ENCODE data around the gene MED25. TPM values are rescaled to one million over a fixed set of nuclear protein-coding genes. Genes with fewer than 3 reads are reported as not detected.
A peak's percentile ranks its signal among the peaks of the same experiment; 100 is the strongest.

Gene MED25
- total and polyA plus RNA-seq, 2 experiments from 2014 or later: 29.6 to 83.9 TPM

DNA sequence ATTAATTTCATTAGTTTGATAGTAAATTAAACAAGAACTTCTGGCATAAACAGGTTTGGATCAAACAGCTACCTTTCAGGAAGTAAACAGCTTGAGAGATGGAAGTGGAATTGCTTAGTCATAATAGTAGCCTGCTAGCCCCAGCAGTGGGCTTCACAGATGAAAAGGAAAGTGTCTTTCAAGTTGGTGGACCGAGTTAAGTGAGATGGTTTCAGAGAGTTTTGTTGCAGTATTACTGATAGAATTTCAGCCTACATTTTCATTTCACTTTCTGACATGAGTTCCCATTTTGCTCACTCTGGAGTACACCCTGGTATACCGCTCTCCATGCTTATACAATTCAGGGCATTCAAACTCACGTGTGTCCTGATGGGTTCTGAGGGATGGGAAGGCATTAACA lies 30.8 kb downstream of the MED25 start:
- TF ChIP-seq, protein P1, sequence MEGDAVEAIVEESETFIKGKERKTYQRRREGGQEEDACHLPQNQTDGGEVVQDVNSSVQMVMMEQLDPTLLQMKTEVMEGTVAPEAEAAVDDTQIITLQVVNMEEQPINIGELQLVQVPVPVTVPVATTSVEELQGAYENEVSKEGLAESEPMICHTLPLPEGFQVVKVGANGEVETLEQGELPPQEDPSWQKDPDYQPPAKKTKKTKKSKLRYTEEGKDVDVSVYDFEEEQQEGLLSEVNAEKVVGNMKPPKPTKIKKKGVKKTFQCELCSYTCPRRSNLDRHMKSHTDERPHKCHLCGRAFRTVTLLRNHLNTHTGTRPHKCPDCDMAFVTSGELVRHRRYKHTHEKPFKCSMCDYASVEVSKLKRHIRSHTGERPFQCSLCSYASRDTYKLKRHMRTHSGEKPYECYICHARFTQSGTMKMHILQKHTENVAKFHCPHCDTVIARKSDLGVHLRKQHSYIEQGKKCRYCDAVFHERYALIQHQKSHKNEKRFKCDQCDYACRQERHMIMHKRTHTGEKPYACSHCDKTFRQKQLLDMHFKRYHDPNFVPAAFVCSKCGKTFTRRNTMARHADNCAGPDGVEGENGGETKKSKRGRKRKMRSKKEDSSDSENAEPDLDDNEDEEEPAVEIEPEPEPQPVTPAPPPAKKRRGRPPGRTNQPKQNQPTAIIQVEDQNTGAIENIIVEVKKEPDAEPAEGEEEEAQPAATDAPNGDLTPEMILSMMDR (IDR thresholded peaks at IDR 0.05; ENCODE audit: poor library complexity): no peak
- TF ChIP-seq EZH2 (IDR thresholded peaks at IDR 0.05; ENCODE audit: borderline replicate concordance) (no peak), EZH2phosphoT487 (IDR thresholded peaks at IDR 0.05; ENCODE audit: low read depth, severe bottlenecking, unreplicated experiment) (no peak)
- no peak overlapping the region for H2AFZ ChIP-seq
- H3K79me2 ChIP-seq: peaks cover 44% of the 10 kb centered on the region
- 99% methylated on average over 3 of the region's 3 CpGs for WGBS (ENCODE audit: low lambda C conversion rate, missing lambda C conversion rate)
- no peak overlapping the region for H3K4me3 ChIP-seq
- H3K9me3 ChIP-seq (ENCODE audit: low read depth): no peaks in the 10 kb centered on the region
- H3K36me3 ChIP-seq (replicated peaks; ENCODE audit: insufficient read depth, low read depth): no peaks in the 10 kb centered on the region
- H3K27me3 ChIP-seq: no peaks in the 10 kb centered on the region
- H3K4me2 ChIP-seq: no peak overlapping the region
- H3K9me2 ChIP-seq (replicated peaks; ENCODE audit: insufficient read depth): no peaks in the 10 kb centered on the region
- peaks cover 12% of the 10 kb centered on the region for H3K4me1 ChIP-seq (ENCODE audit: insufficient read depth)
- no peak overlapping the region for H3K27ac ChIP-seq
- DNase-seq (ENCODE audit: low spot score): no peak
- H4K20me1 ChIP-seq (ENCODE audit: insufficient read depth, poor library complexity, severe bottlenecking): peaks cover 23% of the 10 kb centered on the region

DNA sequence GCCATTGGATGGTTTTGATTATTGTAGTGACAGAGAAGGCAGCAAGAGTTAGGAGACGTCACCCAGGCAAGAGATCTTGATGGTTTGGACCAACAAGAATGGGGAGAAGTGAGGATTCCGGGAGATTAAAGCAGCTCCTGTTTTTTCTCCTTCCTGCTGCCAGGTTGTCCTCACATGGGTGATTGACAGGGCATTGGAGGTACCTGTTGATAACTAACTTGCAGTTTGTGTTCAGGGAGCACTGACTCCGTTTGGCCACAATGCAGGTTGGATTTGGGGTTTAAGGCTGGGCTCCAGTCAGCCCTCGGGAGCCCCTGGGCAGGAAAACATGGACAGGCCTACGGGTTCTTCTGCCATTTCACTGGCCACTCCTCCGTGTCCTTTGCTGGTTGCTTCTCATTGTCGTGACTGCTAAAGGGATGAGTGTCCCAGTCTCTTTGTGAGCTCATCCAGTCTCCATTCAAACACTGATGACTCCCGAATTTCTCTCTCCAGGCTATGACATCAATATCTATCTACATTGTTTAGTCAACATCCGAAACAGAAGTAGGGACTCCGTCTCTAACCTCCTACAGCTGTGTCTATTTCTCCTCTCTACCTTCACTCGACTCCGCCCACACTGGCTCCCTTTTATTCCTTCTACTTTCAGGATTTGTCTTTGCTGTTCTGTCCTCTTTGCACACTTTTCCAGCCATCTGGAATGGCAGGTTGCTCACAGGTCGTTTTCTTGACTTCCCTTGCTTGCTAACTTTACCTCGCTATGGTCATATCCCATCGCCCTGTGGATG lies 31.5 kb downstream of the MED25 start:
- Histone ChIP-seq H4K20me1 (ENCODE audit: insufficient read depth, poor library complexity, severe bottlenecking) (peaks cover 30% of the 10 kb centered on the region), H3K79me2 (peaks cover 51% of the 10 kb centered on the region), H3K27ac (peak overlapping the region; percentile 100), H3K36me3 (replicated peaks; ENCODE audit: insufficient read depth, low read depth) (no peaks in the 10 kb centered on the region), H3K27me3 (no peaks in the 10 kb centered on the region), H3K4me3 (no peak overlapping the region), H3K9me2 (replicated peaks; ENCODE audit: insufficient read depth) (no peaks in the 10 kb centered on the region), H3K4me1 (ENCODE audit: insufficient read depth) (peaks cover 12% of the 10 kb centered on the region), H3K9me3 (ENCODE audit: low read depth) (no peaks in the 10 kb centered on the region), H3K4me2 (peak overlapping the region; percentile 99), H2AFZ (no peak overlapping the region)
- DNase-seq (ENCODE audit: low spot score): no peak
- 93% methylated on average over 15 of the region's 15 CpGs for WGBS (ENCODE audit: low lambda C conversion rate, missing lambda C conversion rate)
- TF ChIP-seq EZH2 (IDR thresholded peaks at IDR 0.05; ENCODE audit: borderline replicate concordance): no peak
- TF ChIP-seq, protein P1 (IDR thresholded peaks at IDR 0.05; ENCODE audit: poor library complexity): no peak
- no peak for TF ChIP-seq EZH2phosphoT487 (IDR thresholded peaks at IDR 0.05; ENCODE audit: low read depth, severe bottlenecking, unreplicated experiment)

DNA sequence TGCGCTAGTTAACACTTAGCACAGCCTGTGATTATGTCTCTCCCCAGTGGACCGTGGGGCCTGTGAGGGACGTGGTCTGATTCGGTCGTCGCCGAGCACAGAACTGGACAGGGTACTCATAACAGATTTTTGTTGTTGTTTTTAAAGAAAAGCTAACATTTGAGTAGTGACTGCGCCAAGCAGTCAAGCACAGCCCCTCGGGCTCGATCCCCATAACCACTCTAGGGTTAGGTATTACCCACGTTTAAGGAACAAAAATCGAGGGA lies 32.1 kb downstream of the MED25 start:
- H2AFZ ChIP-seq: peak overlapping the region; percentile 10
- peaks cover 36% of the 10 kb centered on the region for H4K20me1 ChIP-seq (ENCODE audit: insufficient read depth, poor library complexity, severe bottlenecking)
- peaks cover 57% of the 10 kb centered on the region for H3K79me2 ChIP-seq

More for the DNA sequence above, 32.1 kb downstream of the MED25 start:
- Histone ChIP-seq H3K27ac (peak overlapping the region; percentile 100), H3K27me3 (no peaks in the 10 kb centered on the region), H3K4me2 (peak overlapping the region; percentile 99), H3K9me3 (ENCODE audit: low read depth) (no peaks in the 10 kb centered on the region), H3K4me3 (no peak overlapping the region), H3K36me3 (replicated peaks; ENCODE audit: insufficient read depth, low read depth) (peaks cover 2% of the 10 kb centered on the region), H3K4me1 (ENCODE audit: insufficient read depth) (peaks cover 12% of the 10 kb centered on the region), H3K9me2 (replicated peaks; ENCODE audit: insufficient read depth) (no peaks in the 10 kb centered on the region)
- TF ChIP-seq, protein P1 (IDR thresholded peaks at IDR 0.05; ENCODE audit: poor library complexity): no peak
- TF ChIP-seq EZH2 (IDR thresholded peaks at IDR 0.05; ENCODE audit: borderline replicate concordance): no peak
- no peak for TF ChIP-seq EZH2phosphoT487 (IDR thresholded peaks at IDR 0.05; ENCODE audit: low read depth, severe bottlenecking, unreplicated experiment)
- no peak for DNase-seq (ENCODE audit: low spot score)
- WGBS (ENCODE audit: low lambda C conversion rate, missing lambda C conversion rate): 65% methylated on average over 12 of the region's 12 CpGs

All from hepatocyte (in vitro differentiated cells).